Left cardiac atrium (tissue), 4 donors: ENCODE data around the gene SLC9A5. TPM values are rescaled to one million over a fixed set of nuclear protein-coding genes. Genes with fewer than 3 reads are reported as not detected.

Experiments
- ATAC-seq, 2 donors: fragments of 200-7000 bp; cut with Tn5 transposase; one replicate each; pipeline ENCODE4 v1.9.1; 2020; ENCODE audit warnings: mild to moderate bottlenecking in 2 of 2, moderate library complexity in 2 of 2
- DNase-seq: peaks from one replicate; pipeline ENCODE4 v3.0.0-alpha.2; 2020
- intact Hi-C, 2 donors: fragments of 100-400 bp; cut with DNase I; formaldehyde crosslinking; loops; one replicate each; pipeline versions ENCODE4 v1.14.1 to v1.15.1; 2022 to 2023
- long read RNA-seq: library from polyadenylated mRNA; unstranded; transcript quantifications from one replicate; pipeline ENCODE4 v2.0.0, GENCODE V29; 2021
- total RNA-seq, 2 donors: library from RNA; stranded (reverse); fragmentation: NEBNext Ultra II Directional; extraction: Animal tissue kit (Norgen Biotek cat#: 25700); gene quantifications; one replicate each; pipeline ENCODE4 v1.2.1, GENCODE V29; 2021
- donor health status: DM: no; HTN: yes; CAD: no.
- donor health status: DM: no; HTN: yes; CAD: no; lungs with severe emphysema.
- donor health status: DM: yes; HTN: yes; CAD: no.
- donor health status: Dilated cardiomyopathy.

SLC9A5 gene
- total RNA-seq, result 1 to 10 TPM; 1.3 to 1.5 TPM
- long read RNA-seq, partial matches to known transcripts, result 0 of 1 reads
- long read RNA-seq, other reads (novel, unspliced or antisense), result 0 of 1 reads

GRCh38 chr16:67248401-67249177, at the start of gene SLC9A5:
Gene SLC9A5 (plus strand): TSS chr16:67248979. CDS start chr16:67249015, 36 bp downstream.
- ATAC-seq, result peak; percentile 0 to 5
- DNase-seq, result peak; percentile 43
- intact Hi-C loops, result no loop called here

DNA sequence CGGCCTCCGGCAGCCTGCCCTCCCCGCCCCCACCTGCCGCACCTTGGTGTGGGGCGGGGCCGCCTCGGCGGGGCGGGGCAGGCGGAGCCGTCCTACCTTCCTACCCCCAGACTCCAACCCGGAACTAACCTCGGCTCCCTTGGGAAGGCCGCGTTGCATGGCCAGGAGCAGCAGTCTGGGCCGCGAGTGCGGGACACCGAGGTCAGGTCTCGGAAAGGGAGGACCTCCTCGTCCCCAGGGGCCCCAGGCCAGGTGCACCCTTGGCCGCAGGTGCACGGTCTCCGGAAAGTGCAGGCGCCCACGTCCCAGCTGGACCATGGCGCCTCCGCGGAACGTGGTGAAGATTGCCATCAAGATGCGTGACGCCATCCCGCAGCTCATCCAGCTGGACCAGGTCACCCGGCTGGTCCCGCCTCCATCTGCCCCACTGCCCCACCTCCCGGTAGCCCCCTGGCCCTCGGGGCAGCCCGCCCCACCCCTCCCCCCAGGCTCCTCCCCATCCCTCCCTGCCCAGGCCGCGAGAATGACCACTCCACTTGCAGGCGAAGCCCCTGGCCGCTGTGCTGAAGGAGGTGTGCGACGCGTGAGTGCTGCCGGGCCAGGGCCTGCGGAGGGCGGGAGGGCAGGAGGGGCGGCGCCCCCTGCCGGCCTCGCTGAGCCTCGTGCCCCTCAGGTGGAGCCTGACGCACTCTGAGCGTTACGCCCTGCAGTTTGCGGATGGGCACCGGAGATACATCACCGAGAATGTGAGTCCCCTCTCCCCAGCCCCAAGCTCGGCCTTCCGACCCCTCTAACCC, 49.6 kb upstream of the SLC9A5 start, which contains the start of gene ELMO3:
Gene ELMO3 (plus strand): TSS at position 121 of the 797 bp plus-strand sequence. CDS start 196 bp downstream, at position 317.
- DNase-seq, result no peak
- intact Hi-C loops, result no loop called here
- ATAC-seq, result peak; percentile 28 to 47

DNA sequence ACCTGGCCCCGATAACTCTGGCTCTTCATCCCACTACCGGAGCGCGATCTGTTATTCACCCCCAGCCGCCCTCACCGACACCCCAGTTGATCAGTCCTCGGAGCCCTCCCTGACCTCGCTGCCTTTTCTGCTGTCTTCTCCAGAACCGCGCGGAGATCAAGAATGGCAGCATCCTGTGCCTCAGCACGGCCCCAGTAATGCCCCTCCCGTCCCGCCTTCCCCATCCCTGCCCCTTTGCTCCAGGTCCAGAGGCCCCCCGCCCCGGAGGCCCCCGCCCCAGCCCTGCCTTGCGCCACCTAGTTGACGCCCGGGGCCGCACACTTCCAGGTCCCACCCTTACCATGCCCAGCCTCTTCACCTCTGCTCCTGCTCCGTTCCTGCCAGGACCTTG, 49.0 kb upstream of the SLC9A5 start:
- peak; percentile 3 to 5 for ATAC-seq
- intact Hi-C loops, result no loop called here
- DNase-seq, result no peak

DNA sequence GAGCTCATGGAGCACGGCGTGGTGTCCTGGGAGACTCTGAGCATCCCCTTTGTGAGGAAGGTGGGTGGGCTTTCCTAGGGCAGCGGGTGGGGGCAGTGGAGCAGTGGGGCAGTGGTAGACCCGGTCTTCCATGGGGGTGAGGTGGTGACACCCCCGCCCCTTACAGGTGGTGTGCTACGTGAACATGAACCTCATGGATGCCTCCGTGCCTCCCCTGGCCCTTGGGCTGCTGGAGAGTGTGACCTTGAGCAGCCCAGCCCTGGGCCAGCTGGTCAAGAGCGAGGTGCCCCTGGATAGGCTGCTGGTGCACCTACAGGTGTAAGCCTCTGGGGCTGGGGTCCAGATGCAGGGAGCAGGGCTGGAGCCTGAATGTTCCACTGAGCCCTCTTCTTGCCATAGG, 48.3 kb upstream of the SLC9A5 start:
- no peak for DNase-seq
- no peak for ATAC-seq
- intact Hi-C loops, result no loop called here

DNA sequence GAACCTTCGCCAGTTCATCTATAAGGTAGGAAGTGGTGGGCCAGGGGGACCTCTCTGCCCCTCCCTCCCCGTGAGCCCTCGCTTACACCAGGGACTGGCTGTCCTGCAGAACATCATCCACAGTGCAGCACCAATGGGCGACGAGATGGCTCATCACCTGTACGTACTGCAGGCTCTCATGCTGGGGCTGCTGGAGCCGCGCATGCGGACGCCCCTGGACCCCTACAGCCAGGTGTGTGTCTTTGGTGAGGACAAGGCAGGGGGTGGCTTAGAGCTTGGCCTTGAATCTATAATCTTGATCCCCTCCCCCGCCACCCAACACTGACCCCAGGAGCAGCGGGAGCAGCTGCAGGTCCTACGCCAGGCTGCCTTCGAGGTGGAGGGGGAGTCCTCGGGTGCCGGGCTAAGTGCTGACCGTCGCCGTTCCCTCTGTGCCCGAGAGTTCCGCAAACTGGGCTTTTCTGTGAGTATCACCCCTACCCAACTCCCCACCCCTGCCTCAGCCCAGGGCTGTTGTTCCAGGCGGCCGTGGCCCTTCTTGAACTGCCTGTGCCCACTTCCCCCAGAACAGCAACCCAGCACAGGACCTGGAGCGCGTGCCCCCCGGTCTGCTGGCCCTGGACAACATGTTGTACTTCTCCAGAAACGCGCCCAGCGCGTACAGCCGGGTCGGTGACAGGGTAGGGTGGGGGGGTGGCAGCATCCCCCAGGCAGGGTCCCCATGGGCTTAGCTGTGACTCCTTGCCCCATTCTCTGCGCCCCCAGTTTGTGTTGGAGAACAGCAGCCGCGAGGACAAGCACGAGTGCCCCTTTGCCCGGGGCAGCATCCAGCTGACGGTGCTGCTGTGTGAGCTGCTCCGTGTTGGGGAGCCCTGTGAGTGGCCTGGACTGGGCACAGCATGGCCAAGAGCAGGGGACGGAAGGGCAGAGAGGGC, 47.1 kb upstream of the SLC9A5 start:
- ATAC-seq, result no peak
- intact Hi-C loops, result no loop called here
- DNase-seq, result no peak

GRCh38 chr16:67202426-67202825, 46.4 kb upstream of the SLC9A5 start:
- no peak for ATAC-seq
- DNase-seq, result no peak
- intact Hi-C loops, result no loop called here

- DNase-seq, result no peak
- ATAC-seq, result no peak
- intact Hi-C loops, result no loop called here
Observed at GRCh38 chr16:67202956-67203493, 45.8 kb upstream of the SLC9A5 start.

- no peak for DNase-seq
Observed at GRCh38 chr16:67204076-67204475, 44.7 kb upstream of the SLC9A5 start.

DNA sequence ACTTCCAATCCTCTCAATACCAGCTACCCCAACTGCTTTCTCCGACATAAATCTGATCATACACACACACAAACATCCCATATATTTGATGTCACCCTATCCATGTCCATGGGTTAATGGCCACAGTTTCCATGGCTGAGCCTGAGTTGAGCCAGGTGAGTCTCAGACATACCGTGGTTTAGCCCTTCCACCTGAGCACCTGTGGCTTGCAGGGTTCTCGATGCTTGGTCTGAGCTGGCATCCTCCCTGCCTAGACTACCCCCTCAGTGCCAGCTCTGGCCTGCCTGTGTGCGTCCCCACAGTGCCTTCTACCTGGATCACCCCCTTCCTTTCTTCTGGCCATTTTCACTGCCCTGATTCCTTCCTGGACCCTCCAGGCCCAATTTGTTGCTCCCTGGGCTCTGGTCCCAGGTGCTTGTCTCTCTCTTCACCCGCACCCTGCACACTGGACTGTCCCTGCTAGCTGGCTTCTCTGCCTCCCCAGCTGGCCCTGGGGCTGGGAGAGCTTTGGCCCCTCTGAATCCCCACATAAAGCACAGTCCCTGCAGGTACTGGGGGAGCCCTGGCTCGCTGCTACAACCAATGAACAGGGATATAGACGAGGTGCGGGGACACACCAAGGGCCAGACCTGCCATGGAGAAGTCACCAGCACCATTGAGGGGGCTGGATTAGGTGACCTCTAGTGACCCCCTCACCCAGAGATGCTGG, 42.5 kb upstream of the SLC9A5 start:
- ATAC-seq, result no peak
- intact Hi-C loops, result no loop called here
- no peak for DNase-seq

More at GRCh38 chr16:67204076-67204475, 44.7 kb upstream of the SLC9A5 start:
- ATAC-seq, result no peak
- intact Hi-C loops, result no loop called here

- no peak for DNase-seq
- intact Hi-C loops, result no loop called here
- ATAC-seq, result no peak
Observed at GRCh38 chr16:67206838-67207248, 41.9 kb upstream of the SLC9A5 start.

DNA sequence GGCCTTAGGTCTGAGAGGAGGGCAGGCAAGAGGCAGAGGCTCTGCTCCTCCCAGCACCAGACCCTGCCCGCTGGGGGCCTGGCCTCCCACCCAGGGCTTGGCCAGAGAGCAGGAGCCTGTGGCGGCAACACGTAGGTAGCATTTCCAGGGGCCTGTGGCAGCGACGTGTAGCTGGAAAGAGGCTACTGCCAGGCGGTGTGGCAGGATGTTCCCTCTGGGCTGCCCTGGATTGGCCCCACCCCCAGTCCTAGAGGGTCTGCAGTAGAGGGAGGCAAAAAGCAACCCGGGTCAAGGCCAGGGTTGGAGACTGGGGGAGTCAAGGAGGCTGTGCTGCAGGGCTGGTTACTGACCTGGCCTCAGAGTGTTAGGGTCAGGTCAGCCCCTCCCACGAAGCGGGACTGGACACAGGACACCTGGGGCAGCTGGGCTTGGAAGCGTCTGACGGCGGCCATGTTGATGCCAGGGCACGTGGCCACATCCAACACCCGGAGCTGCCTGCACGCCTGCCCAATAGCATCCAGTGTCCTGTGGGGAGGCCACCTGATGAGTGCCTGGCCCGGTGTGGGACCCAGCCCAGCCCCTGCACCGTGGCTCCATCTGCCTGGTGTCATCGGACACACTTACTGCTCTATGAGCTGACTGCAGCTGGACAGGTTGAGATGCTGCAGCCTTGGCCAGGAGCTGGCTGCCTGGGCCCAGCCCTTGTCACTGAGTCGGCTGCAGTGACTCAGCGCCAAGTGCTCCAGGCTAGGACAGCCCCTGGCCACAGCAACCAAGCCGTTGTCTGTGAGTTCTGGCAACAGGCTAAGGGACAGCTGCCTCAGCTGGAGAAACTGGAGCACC, 41.3 kb upstream of the SLC9A5 start:
- DNase-seq (no peak), ATAC-seq (peak in 1 of 2 donors; percentile 13)
- intact Hi-C loops, result no loop called here

DNA sequence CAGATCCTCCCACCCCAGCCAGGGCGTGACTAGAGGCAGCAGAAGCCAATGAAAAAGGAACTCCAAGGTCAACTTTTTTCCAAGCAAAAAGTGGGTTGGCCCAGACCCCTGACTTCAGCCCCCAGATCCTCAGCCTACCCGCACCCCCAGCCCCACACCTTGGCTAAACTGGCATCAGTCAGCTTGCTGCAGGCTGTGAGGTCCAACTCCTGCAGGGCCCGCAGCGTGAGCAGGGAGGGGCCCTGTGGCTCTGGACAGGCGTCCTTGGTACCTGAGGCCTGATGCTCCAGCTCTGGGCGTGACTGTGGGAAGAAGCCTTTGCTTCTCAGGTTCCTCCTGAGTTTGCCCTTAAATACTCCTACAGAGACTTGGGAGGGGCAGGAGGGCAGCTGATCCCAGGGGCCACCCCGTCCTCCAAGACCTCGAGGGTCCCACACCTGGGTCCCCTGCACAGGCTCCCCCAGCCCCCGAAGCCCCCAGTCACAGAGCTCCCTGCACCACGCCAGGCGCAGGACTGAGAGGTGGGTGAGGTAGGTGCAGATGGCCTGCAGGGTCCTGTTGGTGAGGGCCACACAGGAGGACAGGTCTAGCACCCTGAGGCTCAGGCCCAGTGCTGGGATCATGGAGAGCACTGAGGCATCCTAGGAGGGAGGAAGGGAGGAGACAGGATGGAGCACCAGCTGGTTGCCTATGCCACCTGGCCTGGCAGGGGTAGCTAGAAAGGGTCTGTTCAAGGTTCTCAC, 40.5 kb upstream of the SLC9A5 start:
- DNase-seq, result no peak
- ATAC-seq, result no peak
- intact Hi-C loops, result no loop called here

- ATAC-seq, result no peak
- DNase-seq, result no peak
- intact Hi-C loops, result no loop called here
Observed at GRCh38 chr16:67209565-67209964, 39.2 kb upstream of the SLC9A5 start.

DNA sequence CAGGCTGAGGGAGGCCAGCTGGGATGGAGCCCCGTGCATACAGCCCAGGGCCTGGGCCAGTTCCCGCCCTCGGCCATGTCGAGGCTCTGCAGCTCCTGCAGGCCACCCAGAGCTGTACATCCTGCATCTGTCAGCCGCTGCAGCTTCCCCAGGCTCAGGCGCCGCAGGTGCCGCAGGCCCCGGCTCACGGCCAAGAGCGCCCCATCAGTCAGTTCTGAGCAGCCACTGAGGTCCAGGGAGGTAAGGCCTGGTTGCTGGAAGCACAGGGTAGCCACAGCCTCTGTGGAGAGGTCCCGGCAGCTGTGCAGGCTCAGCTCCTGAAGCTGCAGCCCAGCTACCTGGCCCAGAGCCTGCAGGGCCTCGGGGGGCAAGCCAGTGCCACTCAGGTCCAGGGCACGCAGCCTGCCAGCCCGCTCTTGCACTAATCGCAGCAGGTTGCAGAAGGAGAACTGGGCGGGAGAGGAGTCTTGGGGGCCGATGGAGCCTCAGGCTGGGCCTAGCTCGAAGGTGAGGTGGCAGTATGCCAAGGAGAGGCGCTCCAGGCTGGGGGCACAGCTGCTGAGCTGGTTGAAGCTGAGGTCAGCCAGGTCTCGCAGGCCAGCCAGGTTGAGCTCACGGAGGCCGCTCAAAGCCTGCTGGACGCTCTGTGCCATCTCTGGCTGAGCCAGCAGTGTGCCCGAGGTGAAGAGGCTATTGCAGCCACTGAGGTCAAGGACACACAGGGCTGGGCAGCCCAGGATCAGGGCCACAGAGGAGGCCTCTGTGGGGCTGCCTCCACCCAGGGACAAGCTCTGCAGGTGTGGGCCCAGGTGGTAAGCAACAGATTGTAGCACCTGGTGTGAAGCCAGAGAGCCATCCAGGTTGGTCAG, 38.5 kb upstream of the SLC9A5 start:
- peak in 1 of 2 donors; percentile 20 for ATAC-seq
- intact Hi-C loops, result no loop called here
- no peak for DNase-seq

- intact Hi-C loops, result no loop called here
- no peak for ATAC-seq
Observed at GRCh38 chr16:67211674-67212073, 37.1 kb upstream of the SLC9A5 start.

DNA sequence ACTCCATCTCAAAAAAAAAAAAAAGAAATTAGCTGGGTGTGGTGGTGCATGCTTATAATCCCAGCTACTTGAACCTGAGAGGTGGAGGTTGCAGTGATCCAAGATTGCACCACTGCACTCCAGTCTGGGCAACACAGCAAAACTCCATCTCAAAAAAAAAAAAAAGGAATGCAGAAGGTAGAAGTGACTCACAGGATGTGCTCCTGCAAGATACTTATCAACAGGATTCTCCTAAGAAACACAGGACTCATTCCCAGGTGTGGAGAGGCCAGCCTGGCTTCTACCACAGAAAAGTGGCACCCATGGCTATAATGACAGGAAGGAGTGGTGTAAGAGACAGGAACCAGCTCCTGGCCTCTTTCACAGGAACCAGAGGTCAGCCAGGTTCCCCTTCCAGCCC, 36.0 kb upstream of the SLC9A5 start:
- intact Hi-C loops, result no loop called here
- ATAC-seq, result no peak
- no peak for DNase-seq

More at GRCh38 chr16:67211674-67212073, 37.1 kb upstream of the SLC9A5 start:
- DNase-seq, result no peak
